GM21526 (cell line): ENCODE measurements around the gene SAXO2.
"Not testable (repeated sequence)": the region's sequence is repeated elsewhere in the genome, so short reads cannot be mapped to it uniquely, and the experiment has no call there.

Experiments used
- ATAC-seq: cut with Tn5 transposase; IDR thresholded peaks from one replicate; pipeline ENCODE4 v1.9.1; 2021; ENCODE audit warnings: moderate library complexity; ENCODE audit not compliant: unreplicated experiment, low FRiP score

Gene SAXO2

DNA sequence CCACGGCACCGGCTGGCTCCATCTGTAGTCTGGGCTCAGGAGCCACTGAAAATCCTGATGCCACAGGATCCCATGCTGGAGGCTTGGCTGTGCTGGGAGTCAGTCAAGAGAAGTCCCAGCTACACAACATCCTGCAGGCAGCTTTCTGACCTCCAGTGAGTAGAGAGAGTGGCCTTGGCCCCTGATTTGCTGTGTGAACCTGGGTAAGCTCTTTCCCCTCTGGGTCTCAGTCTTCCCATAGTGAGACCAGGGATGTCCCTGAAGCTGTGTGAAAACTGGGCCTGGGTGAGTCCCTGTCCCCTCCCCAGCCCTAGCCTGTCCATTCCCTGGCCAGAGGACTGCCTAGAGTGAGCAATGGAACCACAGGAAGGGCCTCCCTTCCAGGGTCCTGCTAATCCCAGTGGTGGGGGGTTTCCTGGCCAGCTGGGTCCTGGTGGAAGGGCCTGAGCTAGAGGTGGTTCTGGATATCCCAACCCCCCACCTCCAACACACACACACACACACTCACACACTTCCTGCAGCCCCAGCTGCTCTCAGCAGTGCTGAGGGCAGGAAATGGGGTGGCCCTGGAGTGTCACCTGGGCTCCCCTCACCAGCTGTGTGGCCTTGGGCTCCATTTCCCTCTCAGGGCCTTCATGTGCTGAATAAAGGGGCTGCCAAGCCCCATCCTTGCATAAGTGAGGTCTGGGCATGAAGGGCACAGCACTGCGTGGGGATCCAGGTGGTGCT lies 69.1 kb downstream of the SAXO2 start:
- ATAC-seq, result peak; percentile 56

DNA sequence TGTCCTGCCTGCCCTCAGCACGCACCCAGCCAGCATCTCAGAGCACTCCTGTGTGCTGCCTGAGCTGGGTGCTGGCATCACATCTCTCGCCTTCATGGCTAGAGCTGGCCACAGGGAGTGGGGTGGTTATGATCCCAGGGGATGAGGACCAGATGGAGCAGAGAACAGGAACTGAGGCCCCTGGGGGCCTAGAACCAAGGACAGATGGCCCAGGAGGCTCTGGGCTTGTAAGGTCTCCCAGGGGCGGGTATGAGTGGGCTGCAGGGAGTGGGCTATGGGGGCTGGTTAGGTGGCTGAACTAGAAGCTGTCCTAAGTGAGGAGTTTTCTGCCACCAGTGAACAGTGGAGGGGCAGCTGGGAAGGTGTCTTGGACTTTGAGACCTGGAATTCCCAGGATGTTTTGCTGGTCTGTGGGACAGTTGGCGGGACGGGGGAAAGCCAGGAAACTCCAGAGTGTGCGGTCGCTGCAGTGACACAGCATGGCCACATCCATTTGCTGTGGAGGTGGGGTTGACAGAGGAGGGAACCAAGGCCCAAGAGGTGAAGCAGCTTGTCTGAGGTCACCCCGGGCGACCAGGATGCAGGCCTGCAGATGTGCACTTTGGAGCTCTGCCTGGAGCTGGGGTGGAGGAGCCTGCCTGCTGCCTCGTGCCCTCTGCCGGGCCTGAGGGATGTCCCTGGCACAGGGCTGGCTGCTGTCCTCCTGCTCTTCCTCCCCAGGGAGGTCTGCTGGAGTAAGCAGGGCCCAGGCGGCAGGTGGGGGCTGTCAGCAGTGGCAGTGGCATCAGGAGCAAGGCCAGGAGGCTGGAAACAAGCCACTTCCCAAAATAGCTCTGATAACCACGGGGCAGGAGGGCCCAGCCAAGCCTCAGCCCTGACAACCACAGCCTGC lies 70.3 kb downstream of the SAXO2 start:
- ATAC-seq, result not testable (repeated sequence)

GRCh38 chr15:82333603-82334553 lies 71.3 kb downstream of the SAXO2 start:
- ATAC-seq, result not testable (repeated sequence)
